HL-60/S4 treated with retinoic acid at 250 ng/mL for 4 days and 3 days (cell line): ENCODE results near the gene BMPR1A.
"Not testable (repeated sequence)": the region's sequence is repeated elsewhere in the genome, so short reads cannot be mapped to it uniquely, and the experiment has no call there.

Source experiments
- in situ Hi-C: fragments of 300-500 bp; cut with MboI; formaldehyde crosslinking; loops from 2 replicates; pipeline ENCODE4 v1.7.0; 2022; ENCODE audit warnings: low sequenced_read_pairs

Gene BMPR1A

DNA sequence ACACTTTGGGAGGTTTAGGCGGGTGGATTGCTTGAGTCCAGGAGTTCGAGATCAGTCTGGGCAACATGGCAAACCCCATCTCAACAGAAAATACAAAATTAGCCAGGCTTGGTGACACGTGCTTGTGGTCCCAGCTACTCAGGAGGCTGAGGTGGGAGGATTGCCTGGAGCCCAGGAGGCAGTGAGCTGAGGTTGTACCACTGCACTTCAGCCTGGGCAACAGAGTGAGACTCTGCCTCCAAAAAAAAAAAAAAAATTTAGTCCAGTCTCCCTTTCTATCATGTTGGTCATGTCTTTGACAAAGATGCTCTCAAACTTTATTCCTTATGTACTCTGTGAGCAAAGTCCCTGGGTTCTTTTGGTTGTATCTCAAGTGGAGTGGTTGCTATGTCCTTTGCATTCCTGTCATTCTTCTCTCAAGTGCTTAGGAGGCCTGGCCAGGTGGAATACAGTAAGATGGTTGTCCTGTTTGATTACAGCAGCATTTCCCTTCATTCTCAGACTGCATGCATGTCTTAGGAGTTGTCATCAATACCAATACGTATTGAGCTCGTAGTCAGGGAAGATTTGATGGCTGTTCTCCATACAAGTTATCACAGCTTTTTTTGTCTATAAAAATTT is 115.3 kb downstream of the BMPR1A start:
- in situ Hi-C loops: no loop called here

DNA sequence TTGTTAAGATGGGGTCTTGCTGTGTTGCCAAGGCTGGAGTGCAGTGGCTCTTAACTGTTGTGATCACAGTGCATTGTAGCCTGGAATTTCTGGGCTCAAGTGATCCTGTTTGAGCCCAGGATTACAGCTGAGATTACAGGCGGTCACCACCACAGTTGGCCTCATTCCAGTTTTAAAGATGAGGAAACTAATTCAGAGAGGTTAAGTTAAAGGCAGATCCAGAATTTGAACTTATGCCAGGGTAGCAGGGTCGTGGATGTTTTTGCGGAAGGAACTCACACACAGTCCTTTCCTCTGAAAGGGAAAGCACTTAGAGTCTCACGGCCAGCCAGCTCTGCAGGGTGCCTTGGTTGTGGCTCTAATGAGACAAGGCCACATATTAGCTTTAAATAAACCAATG is 116.3 kb downstream of the BMPR1A start:
- in situ Hi-C loops: no loop called here

DNA sequence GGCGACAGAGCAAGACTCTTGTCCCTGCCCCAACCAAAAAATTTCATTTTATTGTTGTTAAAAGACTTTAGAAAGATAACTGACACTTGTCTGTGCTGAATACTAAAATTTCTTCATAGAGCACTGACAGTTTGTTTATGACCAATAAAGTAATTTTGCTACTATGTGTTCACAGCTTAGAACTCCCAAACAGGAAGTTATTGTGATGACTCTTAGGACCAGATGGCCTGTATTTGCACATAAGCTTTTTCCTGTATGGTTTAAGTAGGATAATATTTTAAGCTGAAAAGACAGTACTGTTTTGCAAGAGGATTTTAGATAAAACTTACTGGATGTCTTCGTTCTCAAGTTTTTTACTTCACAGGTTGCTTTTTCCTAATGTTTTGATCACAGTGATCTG is 120.3 kb downstream of the BMPR1A start:
- in situ Hi-C loops: no loop called here

DNA sequence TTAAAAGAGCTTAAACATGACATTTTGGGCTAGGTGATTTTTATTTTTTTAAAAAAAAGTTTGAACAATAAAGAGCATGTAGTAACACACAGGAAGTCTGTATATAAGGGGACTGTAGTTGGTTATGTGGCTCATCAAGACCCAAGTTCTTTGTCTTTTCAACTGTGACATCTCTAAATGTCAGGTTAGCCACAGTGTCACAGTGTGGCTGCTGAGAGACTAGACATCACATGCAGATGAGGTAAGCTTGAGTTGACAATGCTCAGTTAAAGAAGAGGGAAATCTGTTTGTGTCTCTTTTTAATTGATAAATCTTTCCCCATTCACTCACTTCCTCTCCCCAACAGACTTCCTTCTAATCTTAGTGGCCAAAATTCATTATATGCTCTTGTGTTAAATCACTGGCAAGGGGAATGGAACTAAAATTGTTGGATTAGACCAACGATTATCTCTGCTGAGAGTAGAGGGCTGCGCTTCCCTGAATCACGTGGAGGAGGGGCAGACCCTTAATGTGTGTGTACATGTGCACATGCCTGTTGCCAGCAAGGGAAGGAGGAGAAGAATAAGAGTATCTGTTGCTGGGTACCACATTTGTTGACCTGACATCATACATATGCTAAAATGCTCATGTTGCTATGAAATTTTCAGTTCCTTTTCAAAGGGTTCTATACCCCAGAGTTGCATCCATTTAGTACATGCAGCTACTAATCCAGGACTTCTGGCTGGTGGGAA is 122.7 kb downstream of the BMPR1A start:
- in situ Hi-C loops: no loop called here

DNA sequence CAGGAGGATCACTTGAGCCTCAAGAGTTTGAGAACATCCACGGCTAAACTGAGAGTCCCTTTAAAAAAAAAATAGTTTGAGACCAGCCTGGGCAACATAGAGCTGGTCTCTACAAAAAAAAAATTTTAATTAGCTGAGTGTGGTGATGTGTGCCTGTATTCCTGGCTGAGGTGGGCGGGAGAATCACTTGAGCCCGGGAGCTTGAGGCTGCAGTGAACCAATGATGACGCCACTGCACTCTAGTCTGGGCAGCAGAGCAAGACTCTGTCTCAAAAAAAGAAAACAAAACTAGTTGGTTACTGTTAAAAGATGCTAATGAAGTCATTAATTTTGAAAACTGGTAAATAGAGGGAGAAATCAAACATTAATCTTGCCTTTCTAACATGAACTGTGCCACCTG is 124.6 kb downstream of the BMPR1A start:
- in situ Hi-C loops: no loop called here

DNA sequence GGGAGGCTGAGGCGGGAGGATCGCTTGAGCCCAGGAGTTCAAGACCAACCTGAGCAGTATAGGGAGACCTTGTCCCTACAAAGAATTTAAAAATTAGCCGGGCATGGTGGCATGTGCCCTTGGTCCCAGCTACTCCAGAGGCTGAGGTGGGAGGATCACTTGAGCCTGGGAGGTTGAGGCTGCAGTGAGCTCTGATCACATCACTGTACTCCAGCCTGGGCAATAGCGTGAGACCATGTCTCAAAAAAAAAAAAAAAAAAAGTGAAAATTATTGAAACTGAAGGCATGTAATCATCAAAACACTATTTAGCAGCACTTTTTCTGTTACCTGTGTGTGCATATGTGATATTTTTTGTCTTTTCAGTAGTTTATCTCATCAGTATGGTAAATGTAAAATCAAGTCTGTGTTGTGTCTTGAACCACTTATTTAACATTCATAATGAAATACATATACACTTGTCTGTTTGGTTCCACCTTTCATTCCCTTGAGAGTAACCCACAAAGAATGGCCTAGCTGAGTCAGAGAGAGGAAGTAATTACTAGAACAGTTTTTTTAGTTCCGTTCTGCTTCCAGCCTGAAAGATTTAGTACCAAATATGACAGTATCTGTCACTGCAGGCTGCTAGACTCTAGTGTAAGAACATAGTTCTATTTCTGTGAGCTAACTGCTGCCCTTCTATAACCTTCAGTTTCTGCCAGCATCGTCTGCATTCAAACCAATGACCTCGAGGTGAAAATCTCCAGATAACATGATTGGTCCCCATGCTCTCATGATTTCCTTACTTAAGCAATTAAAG is 132.4 kb downstream of the BMPR1A start:
- in situ Hi-C loops: no loop called here

DNA sequence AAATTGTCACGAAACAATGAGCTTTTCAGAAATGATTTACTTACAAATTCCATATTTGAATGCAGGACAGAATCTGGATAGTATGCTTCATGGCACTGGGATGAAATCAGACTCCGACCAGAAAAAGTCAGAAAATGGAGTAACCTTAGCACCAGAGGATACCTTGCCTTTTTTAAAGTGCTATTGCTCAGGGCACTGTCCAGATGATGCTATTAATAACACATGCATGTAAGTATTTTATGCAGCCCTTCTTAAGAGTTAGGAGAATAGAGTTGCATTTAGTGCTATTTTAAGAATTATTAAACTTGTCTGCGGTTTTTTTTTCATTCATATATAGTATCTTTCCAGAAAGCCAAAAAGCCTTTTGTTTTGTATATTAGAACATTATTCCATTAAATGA is 133.6 kb downstream of the BMPR1A start:
- in situ Hi-C loops: no loop called here

DNA sequence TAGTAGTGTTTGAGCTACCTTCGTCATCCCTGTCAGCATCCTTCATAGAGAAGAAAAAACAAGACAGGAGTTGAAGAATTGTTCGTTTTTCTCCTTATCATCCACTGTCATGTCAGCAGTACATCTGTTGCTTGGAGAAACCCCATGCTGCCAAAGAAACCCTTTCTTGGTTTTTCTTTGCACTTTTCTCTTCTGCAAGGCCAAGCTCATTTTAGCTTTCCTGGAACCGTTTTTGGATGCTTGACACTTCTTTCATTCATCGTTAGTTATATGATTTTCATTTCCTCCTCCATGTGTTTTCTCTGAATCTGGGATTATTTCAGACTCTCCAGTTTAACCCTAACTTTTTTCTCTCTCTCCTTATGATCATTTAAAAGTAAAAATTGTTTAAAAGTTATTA is 142.1 kb downstream of the BMPR1A start:
- in situ Hi-C loops: no loop called here

DNA sequence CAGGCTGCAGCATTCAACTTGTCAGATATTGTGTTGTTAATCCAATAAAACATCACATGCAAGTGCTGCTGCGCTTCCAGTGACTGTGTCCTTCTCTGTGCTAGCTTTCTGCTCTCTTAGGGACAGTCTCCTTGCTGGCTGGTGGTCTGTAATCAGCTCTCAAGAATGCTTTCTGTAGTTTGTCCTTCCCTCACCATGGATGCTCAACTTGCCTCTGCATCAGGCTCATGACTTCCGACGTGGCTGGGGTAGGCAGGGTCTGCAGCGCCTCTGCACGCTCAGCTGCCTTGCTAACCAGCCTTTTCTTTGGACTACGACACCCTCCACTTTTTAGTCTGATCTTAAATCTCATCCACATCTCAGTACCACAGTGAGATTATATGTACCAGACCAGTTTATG is 142.7 kb downstream of the BMPR1A start:
- in situ Hi-C loops: no loop called here

DNA sequence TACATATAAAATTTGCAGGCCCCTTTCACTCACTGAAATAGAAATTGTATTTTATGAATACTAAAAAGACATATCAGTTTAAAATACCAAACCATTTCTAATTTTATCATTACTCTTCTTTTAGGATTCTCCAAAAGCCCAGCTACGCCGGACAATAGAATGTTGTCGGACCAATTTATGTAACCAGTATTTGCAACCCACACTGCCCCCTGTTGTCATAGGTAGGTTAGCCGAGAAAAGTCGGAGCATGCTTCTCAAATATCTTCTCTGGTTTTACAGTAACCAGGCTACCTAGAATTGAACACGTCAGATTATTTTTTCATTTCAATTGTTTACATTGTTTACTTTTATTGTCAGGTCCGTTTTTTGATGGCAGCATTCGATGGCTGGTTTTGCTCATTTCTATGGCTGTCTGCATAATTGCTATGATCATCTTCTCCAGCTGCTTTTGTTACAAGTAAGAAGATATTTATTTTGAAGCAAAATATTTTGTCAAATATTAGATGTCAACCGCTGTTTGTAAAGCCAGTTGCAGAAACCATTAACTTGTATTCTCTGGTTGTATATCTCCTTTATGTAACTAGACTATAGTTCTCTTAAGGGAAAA is 143.4 kb downstream of the BMPR1A start:
- in situ Hi-C loops: no loop called here

DNA sequence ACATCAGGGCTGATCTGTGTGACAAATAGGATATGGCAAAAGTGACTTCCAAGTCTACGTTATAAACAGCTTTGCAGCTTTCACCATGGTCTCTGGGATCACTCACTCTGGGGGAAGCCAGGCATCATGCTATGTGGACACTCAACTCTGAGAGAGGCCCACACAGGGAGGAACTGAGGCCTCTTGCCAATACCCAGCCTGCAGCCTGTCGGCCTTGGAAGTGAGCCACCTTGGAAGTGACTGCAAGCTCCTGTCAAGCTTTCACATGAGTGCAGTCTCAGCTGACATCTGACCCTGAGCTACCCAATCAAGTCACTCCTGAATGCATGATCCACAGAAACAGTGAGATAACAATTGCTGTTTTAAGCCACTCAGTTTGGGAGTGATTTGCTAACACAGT is 144.5 kb downstream of the BMPR1A start:
- in situ Hi-C loops: no loop called here

DNA sequence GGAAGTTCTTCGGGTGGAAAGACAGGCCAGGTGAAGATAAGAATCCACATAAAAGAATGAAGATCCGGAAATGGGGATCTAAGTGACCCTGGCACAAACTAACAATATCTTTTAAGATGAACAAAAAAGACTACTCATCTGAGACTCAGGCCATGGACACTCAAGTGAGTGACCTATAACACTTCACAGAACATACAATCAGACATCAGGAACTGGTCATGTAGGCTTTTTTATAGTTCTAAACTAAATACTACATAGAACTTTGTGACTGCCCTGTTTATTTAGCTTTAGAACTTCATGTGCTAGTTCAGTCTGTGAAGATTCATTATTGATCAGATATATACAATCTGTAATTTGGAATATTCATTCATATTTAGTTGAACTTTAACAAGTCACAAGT is 148.2 kb downstream of the BMPR1A start:
- in situ Hi-C loops: no loop called here

DNA sequence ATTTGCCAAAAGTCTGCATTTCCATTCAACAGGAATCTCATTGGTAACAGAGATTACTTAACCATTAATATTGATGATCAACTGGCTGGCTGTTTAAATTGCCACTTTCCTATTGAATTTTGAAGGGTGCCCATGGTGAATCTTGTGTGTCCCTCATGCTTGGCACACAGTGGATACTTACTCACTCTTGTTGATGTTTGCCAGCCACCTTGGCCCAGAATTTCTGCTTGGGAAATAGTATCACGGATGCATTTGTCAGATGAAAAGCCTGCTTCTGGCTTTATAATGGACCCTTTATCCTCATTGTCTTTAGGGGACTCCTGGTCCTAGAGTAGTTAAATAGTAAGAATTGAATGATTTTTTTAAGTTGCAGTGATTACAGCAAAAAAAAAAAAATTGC is 149.0 kb downstream of the BMPR1A start:
- in situ Hi-C loops: no loop called here

DNA sequence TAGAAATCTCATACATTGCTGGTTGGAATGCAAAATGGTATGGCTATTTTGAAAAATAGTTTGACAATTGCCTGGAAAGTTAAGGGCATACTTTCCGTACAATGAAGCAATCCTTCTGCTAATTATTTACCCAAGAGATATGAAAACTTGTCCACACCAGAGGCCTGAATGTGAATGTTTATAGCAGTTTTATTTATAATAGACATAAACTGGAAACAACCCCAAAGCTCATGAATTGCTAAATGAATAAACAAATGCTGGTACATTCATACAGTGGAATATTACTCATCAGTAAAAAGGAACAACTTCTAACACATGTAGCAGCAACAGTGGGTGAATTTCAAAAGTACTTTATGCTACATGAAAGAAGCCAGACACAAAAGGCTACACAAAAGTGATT is 158.3 kb downstream of the BMPR1A start:
- in situ Hi-C loops: no loop called here

DNA sequence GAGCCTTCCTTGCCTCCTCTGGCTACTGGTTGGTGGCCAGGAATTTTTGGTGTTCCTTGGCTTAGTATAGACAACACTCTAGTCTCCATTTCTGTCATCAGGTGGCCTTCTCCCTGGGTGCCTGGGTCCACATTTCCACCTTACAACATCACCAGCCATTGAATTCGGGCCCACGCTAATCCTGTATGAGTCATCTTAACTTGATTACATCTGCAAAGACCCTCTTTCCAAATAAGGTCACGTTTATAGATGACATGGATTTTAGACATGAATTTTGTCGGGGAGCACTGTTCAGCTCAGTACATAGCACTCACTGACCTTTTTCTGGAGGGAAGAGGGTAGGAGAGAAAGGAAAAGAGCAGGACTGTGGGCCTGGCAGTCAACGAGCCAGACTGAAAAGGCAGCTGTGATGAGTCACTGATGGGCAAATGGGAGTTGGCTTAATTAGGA is 161.6 kb downstream of the BMPR1A start:
- in situ Hi-C loops: no loop called here

DNA sequence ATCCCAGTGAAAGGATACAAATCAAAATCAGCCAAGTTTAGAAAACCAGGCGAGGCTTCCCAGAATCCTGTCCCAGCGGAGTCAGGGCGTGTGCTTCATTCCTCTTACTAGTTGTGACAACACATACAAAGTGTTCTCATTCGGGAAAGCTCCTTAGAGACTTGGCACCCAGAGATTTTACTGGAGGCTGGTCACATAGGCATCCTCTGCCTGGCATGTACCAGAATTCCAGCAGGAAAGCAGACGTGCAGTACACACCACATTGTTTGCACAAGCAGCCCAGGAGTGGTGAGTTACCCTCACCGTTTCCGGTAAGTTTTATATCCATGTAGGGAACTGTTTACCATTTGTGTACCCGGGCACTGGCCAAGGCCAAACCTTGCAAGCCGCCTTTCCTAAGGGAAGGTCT is 166.1 kb downstream of the BMPR1A start:
- in situ Hi-C loops: no loop called here

DNA sequence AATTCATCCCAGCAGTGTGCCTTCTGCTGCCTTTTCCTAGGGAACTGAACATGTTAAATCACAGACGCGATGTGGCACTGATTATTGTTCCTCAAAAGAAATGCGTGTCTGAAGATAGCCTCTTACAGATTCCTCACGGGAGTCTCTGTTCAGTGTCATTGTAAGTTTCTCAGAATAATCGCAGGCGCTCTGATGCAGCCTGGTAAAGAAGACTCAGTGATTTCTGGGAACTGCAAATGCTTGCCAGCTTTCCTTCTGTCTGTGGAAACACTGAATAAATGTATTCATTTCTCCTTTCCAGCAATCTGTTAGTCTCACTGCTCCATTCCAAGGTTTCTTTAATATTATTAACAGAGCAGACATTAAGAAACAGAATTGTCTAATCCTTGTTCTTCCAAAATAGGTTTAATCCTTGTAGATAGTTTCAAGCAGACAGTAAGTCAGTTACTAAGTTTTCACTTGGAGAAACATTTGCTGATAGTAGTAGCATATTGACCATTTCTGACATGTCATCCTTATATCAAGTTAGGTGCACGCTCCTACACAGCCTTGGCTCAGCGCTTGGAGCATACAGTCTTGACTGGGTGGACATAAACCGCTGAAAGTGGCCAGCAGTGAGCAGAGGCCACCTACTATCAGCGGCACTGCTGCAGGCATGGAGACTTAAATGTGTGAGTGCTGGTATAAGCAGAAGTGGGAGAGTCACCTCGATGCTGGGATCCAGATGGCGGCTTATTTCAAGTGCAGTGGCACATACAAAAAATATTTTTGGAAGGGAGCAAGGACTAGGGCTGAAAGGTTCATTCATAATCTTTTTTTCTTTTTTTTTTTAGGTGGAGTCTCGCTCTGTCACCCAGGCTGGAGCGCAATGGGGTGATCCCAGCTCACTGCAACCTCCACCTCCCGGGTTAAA is 173.3 kb downstream of the BMPR1A start:
- in situ Hi-C loops: no loop called here

DNA sequence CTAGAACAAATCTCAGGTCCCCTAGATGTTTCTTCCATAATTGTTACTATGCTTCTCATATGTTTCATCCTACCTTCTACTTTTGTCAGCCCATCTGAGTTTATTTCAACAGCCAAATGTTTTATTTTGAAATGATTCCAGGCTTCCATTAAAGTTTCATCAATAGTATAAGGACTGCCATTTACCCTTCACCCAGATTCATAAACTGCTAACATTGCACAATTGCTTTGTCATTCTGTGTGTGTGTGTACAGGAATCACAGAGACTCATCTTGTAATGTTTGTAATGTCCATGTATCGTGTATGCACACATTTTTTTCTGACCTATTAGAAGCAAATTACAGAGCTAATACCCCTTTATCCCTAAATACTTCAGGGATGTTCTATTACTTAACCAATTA is 175.5 kb downstream of the BMPR1A start:
- in situ Hi-C loops: no loop called here

DNA sequence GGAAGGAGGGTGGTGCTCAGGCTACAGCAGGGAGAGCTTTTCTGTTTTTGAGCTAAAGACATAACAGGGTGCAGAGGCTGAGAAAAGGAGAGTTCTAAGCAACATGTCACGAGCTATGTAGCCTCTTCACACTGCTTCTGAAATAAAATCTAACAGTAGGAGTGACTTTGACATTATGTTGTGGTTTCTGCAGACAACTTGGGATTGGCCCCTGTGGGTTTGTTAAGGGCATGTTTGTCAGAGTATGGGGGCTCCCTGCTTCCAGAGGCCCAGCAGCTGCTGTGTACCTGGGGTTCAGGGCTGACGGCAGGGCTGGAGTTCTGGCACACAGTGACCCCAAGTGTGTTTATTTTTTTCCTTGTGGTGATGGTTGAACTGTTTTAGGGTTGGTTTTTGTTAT is 176.3 kb downstream of the BMPR1A start:
- in situ Hi-C loops: no loop called here

DNA sequence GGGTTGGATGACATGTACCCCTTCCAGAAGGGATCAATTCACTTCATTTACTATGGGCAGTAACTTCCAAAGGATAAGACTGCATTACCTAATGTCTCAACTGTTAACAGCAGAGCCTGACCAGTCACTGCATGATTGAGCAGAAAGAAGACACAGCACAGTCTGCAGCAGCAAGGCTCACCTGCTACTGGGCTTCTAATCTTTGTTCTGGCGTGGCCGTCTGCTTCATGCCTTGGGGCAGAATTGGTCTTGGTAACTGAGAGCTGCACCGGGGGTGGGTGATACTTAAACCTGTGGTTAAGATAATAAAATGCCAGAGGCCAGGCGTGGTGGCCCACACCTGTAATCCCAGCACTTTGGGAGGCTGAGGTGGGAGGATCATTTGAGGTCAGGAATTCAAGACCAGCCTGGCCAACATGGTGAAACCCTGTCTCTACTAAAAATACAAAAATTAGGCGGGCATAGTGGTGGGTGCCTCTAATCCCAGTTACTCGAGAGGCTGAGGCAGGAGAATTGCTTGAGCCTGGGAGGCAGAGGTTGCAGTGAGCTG is 177.8 kb downstream of the BMPR1A start:
- in situ Hi-C loops: not testable (repeated sequence)
